Esophagus muscularis mucosa (tissue), 4 donors: Measurements from ENCODE around the gene BRSK2. TPM values are rescaled to one million over a fixed set of nuclear protein-coding genes. Genes with fewer than 3 reads are reported as not detected.

Experiments
- DNase-seq: peaks from one replicate; pipeline ENCODE4 v3.0.0-alpha.2; 2017; ENCODE audit errors: extremely low spot score
- H3K27ac ChIP-seq, 4 donors: fragments of 200-600 bp; sonication (generic); replicated peaks in 1 of 4; 1 replicate in 3 of 4; 2 replicates in 1 of 4; pipeline ENCODE4 v1.5.1; 2016 to 2019; ENCODE audit warnings: mild to moderate bottlenecking in 1 of 4
- H3K27me3 ChIP-seq, 4 donors: fragments of 200-600 bp; sonication (generic); one replicate each; pipeline versions ENCODE4 v1.5.1 to v1.6.0; 2016 to 2019
- H3K36me3 ChIP-seq, 4 donors: fragments of 200-600 bp; sonication (generic); one replicate each; pipeline ENCODE4 v1.5.1; 2016 to 2019
- H3K4me1 ChIP-seq, 4 donors: fragments of 200-600 bp; sonication (generic); one replicate each; pipeline ENCODE4 v1.5.1; 2016 to 2019
- H3K4me3 ChIP-seq, 4 donors: fragments of 200-600 bp; sonication (generic); 1 replicate in 2 of 4; 2 replicates in 2 of 4; pipeline ENCODE4 v1.5.1; 2016 to 2019; ENCODE audit warnings: mild to moderate bottlenecking in 4 of 4, moderate library complexity in 1 of 4
- H3K9me3 ChIP-seq, 4 donors: fragments of 200-600 bp; sonication (generic); 1 replicate in 3 of 4; 2 replicates in 1 of 4; pipeline ENCODE4 v1.5.1; 2016 to 2019
- EP300 ChIP-seq: sonication (generic); formaldehyde crosslinking; IDR thresholded peaks from one replicate; pipeline ENCODE4 v1.6.1; 2017; ENCODE audit warnings: antibody characterized with exemption
- POLR2A ChIP-seq: fragments of 450-650 bp; IDR thresholded peaks from one replicate; pipeline ENCODE4 v1.6.1; 2017; ENCODE audit warnings: antibody characterized with exemption, moderate library complexity, mild to moderate bottlenecking, low read depth
- POLR2AphosphoS5 ChIP-seq, 2 donors: sonication (generic); formaldehyde crosslinking; IDR thresholded peaks; one replicate each; pipeline ENCODE4 v1.6.1; 2017; ENCODE audit warnings: antibody characterized with exemption in 2 of 2
- WGBS: methylation state at CpG from one replicate; pipeline ENCODE4 v1.1.5; 2018; 5-methylcytosine and 5-hydroxymethylcytosine counted together
- intact Hi-C: fragments of 100-400 bp; cut with DNase I; formaldehyde crosslinking; loops from one replicate; pipeline ENCODE4 v1.15.1; 2023
- total RNA-seq, 4 donors: library from RNA; depleted of rRNA; stranded (reverse); fragments of >200 nt; gene quantifications; one replicate each; pipeline versions ENCODE4 v1.1.0 to v1.2.1, GENCODE V29; 2016
- TF ChIP-seq, protein P1 (sequence below), 3 experiments: fragments of 200-600 bp in 2 of 3; fragments of 450-650 bp in 1 of 3; sonication (generic) in 2 of 3; IDR thresholded peaks; one replicate each; pipeline ENCODE4 v1.5.1; 2017 to 2019; ENCODE audit warnings: antibody characterized with exemption in 3 of 3, mild to moderate bottlenecking in 2 of 3, moderate library complexity in 1 of 3

BRSK2 gene
- total RNA-seq, 4 donors from 2014 or later: 1.0 to 3.3 (median 2.8) TPM

DNA sequence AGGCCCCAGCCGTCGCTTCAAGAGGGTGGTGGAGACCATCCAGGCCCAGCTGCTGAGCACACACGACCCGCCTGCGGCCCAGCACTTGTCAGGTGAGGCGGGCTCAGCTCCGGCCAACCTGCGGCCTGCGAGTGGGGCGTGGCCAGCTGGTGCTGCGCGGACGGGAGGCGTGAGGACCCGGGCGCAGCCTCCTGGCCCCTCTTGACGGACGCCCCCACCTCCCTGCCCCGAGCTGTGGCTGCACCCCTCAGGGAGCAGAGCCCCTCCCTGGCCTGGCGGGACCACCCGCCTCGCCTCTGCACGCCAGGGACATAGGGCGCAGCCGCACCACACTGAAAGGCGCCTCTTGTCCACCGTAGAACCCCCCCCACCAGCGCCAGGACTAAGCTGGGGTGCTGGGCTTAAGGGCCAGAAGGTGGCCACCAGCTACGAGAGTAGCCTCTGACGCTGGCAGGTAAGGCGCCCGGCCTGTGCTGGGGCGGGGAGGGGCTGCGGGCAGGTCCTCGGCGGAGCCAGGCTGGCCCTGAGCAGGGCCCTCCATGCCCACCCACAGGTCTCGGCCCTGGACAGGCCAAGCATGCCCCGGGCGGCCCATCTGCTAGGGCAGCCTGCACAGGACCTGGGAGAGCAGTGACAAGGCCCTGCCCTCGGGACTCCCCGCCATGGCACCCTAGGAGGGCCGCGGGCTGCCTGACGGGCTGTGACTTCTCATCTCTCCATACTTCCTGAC is 67.0 kb downstream of the BRSK2 start:
- TF ChIP-seq, protein P1, sequence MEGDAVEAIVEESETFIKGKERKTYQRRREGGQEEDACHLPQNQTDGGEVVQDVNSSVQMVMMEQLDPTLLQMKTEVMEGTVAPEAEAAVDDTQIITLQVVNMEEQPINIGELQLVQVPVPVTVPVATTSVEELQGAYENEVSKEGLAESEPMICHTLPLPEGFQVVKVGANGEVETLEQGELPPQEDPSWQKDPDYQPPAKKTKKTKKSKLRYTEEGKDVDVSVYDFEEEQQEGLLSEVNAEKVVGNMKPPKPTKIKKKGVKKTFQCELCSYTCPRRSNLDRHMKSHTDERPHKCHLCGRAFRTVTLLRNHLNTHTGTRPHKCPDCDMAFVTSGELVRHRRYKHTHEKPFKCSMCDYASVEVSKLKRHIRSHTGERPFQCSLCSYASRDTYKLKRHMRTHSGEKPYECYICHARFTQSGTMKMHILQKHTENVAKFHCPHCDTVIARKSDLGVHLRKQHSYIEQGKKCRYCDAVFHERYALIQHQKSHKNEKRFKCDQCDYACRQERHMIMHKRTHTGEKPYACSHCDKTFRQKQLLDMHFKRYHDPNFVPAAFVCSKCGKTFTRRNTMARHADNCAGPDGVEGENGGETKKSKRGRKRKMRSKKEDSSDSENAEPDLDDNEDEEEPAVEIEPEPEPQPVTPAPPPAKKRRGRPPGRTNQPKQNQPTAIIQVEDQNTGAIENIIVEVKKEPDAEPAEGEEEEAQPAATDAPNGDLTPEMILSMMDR (IDR thresholded peaks at IDR 0.05): no peak
- no peak for TF ChIP-seq POLR2AphosphoS5 (IDR thresholded peaks at IDR 0.05)
- no peak for TF ChIP-seq POLR2A
- no peak for TF ChIP-seq EP300
- no peak for DNase-seq
- peaks cover 0 to 6% (median 0%) of the 10 kb centered on the region in 4 donors for H3K36me3 ChIP-seq
- H3K27me3 ChIP-seq: no peaks in the 10 kb centered on the region
- H3K9me3 ChIP-seq: no peaks in the 10 kb centered on the region
- 90% methylated on average over 4 of the region's 44 CpGs for WGBS
- H3K27ac ChIP-seq: no peak overlapping the region
- H3K4me1 ChIP-seq: peaks cover 16 to 69% (median 56%) of the 10 kb centered on the region in 4 donors
- intact Hi-C loops: no loop called here
- H3K4me3 ChIP-seq: no peak overlapping the region

DNA sequence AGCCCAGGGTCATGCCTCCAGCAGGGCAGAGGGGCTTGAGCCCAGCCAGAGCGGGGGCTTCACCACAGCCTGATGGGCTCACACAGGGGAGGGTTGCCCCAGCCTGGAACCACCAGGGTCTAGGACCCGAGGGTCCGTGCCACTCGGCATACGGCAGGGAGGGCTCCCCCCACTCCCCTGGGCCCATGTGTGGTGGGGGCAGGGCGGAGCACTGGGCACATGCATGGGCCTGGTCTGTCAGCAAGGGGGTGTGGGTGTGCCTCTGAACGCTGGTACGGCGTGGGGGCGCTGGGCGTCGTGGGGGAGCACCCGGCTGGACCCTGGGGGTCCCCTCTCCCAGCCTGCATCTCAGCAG is 67.6 kb downstream of the BRSK2 start:
- H3K4me1 ChIP-seq: peaks cover 16 to 73% (median 61%) of the 10 kb centered on the region in 4 donors
- TF ChIP-seq POLR2AphosphoS5 (IDR thresholded peaks at IDR 0.05) (no peak), POLR2A (no peak), EP300 (no peak)
- TF ChIP-seq, protein P1 (IDR thresholded peaks at IDR 0.05): no peak
- H3K4me3 ChIP-seq: no peak overlapping the region
- 91% methylated on average over 8 of the region's 13 CpGs for WGBS
- no peak for DNase-seq
- H3K27ac ChIP-seq: no peak overlapping the region
- no peaks in the 10 kb centered on the region for H3K27me3 ChIP-seq
- intact Hi-C loops: no loop called here
- H3K36me3 ChIP-seq: peaks cover 0 to 6% (median under 1%) of the 10 kb centered on the region in 4 donors
- H3K9me3 ChIP-seq: no peaks in the 10 kb centered on the region

DNA sequence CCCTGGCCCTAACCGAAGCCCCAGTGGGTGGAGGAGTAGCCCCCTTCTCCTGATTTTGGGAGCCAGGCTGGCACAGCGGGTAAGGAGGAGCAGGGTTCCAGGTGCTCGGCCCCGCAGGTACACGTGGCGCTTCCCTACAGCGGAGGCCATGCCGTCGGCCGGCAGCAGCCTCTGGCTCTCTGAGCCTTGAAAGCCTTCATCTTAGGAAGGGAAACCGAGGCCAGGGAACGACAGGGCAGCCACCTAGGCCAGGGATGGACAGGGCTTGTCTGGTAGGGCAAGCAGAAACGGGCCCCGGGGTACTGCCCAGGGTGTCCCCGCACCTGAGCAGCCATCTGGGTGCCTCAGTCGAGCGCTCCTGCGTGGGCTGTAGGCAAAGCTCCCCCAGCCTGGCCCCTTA is 68.1 kb downstream of the BRSK2 start:
- DNase-seq: no peak
- H3K4me1 ChIP-seq: peaks cover 13 to 70% (median 59%) of the 10 kb centered on the region in 4 donors
- no peaks in the 10 kb centered on the region for H3K9me3 ChIP-seq
- H3K27ac ChIP-seq: peak overlapping the region; percentile 88 to 90 (median 90)
- no peak overlapping the region for H3K4me3 ChIP-seq
- H3K36me3 ChIP-seq: peaks cover 0 to 10% (median 5%) of the 10 kb centered on the region in 4 donors
- no peaks in the 10 kb centered on the region for H3K27me3 ChIP-seq
- TF ChIP-seq POLR2A (no peak), EP300 (no peak), POLR2AphosphoS5 (IDR thresholded peaks at IDR 0.05) (no peak)
- TF ChIP-seq, protein P1 (IDR thresholded peaks at IDR 0.05): no peak
- intact Hi-C loops: no loop called here
- WGBS: 92% methylated on average over 2 of the region's 18 CpGs

- peak; percentile 93 for DNase-seq
- Histone ChIP-seq H3K27ac (peak overlapping the region; percentile 88 to 90 (median 90)), H3K36me3 (peaks cover 0 to 14% (median 10%) of the 10 kb centered on the region in 4 donors), H3K27me3 (no peaks in the 10 kb centered on the region), H3K4me3 (peak overlapping the region; percentile 20 to 46 (median 38)), H3K4me1 (peaks cover 7 to 63% (median 52%) of the 10 kb centered on the region in 4 donors), H3K9me3 (no peaks in the 10 kb centered on the region)
- WGBS: 28% methylated on average over 8 of the region's 18 CpGs
- intact Hi-C loops: no loop called here
- peak; percentile 30 to 66 for TF ChIP-seq POLR2AphosphoS5 (IDR thresholded peaks at IDR 0.05)
- TF ChIP-seq, protein P1 (IDR thresholded peaks at IDR 0.05): peak; percentile 26 to 47 (median 40)
- TF ChIP-seq POLR2A: no peak
Measured at GRCh38 chr11:1458340-1459218, 68.8 kb downstream of the BRSK2 start.
